ENCODE results near the gene RNF130.

Gene RNF130

DNA sequence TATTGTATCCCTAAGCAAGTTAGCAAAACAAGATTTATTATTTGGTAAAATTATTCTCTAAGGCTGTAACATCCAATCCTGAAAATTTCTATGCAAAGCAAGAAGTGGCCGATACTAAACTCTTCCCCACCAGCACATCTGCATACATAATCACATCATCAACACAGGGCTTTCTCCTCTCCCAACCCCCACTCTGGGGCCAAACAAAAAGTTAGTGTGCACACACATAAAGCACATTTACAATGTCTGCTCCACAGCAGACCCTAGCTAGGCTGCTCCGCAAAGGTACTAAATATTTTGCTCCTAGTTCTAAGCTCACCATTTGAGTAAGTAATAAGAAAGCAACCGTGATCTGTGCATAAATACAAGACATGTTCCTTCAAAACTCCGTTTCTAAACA, 3.6 kb downstream of the RNF130 start:
- no peak overlapping the region for H3K4me3 Mint-ChIP-seq
- peaks cover 1% of the 10 kb centered on the region for H3K36me3 Mint-ChIP-seq (ENCODE audit: low read depth)
- H3K4me1 Mint-ChIP-seq (ENCODE audit: low read depth), result peaks cover 10% of the 10 kb centered on the region
- H3K27ac Mint-ChIP-seq, result no peak overlapping the region
- H3K27me3 Mint-ChIP-seq (ENCODE audit: low read depth), result peaks cover 40% of the 10 kb centered on the region
- H3K9me3 Mint-ChIP-seq, result peaks cover 6% of the 10 kb centered on the region

DNA sequence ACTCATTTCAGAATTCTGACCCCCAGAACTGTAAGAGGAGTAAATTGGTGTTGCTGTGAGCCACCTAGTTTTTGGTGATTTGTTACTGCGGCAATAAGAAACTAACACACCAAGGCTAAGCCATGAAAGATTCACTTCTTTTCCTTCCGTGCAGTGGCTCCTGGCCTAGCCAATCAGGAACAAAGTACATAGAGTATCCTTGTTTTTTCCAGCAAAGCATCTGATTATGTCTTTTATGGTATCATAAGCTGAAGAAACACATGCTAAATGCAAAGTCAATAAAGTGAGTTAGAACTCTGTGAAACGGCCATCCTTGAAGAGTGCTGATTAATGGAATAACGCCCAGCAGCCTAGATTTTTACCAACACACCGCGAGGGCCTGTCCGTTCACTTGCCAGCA, 11.4 kb downstream of the RNF130 start:
- H3K4me3 Mint-ChIP-seq, result no peak overlapping the region
- H3K27ac Mint-ChIP-seq, result no peak overlapping the region
- H3K27me3 Mint-ChIP-seq (ENCODE audit: low read depth), result peaks cover 3% of the 10 kb centered on the region
- no peaks in the 10 kb centered on the region for H3K36me3 Mint-ChIP-seq (ENCODE audit: low read depth)
- H3K9me3 Mint-ChIP-seq, result no peaks in the 10 kb centered on the region
- H3K4me1 Mint-ChIP-seq (ENCODE audit: low read depth), result no peaks in the 10 kb centered on the region

DNA sequence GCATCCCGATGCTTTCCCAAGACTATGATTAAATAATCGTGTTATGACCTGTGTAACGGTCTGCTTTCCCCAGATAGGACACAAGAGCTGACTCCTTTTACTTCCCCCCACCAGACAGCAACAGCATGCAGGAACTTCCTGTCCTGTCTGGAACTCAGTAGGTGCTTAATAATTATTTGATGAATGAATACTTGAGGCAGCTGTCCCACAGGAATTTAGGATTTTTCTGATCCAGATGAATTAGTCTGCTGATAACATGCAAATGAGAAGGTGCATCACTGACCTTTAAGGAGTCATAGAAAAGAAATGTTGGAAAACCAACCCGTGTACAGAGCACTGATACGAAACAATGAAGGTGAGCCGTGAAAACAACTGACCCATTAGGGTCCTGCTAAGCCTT, 12.2 kb downstream of the RNF130 start:
- no peak overlapping the region for H3K4me3 Mint-ChIP-seq
- H3K27me3 Mint-ChIP-seq (ENCODE audit: low read depth), result peaks cover 3% of the 10 kb centered on the region
- no peaks in the 10 kb centered on the region for H3K9me3 Mint-ChIP-seq
- H3K36me3 Mint-ChIP-seq (ENCODE audit: low read depth), result no peaks in the 10 kb centered on the region
- H3K4me1 Mint-ChIP-seq (ENCODE audit: low read depth), result no peaks in the 10 kb centered on the region
- H3K27ac Mint-ChIP-seq, result no peak overlapping the region

DNA sequence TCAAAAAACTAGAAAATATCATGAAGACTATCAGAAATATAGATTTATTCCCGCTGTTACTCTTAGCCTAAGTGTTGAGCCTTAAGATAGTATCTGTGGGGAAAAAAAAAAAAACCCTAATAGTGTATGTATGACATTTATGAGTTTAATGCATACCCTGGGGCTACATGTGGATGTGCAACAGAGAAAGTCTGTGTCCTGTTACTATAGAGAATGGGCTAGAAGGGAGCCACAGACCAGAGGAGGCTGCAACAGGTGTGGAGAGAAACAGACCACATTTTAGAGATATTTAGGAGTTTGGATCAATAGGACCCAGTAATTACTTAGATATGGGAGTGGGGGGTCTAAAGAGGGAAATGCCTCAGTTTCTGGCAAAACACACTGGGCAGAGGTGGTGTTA, 15.4 kb downstream of the RNF130 start:
- Mint-ChIP-seq H3K27me3 (ENCODE audit: low read depth) (peaks cover 3% of the 10 kb centered on the region), H3K4me1 (ENCODE audit: low read depth) (no peaks in the 10 kb centered on the region), H3K27ac (no peak overlapping the region), H3K36me3 (ENCODE audit: low read depth) (no peaks in the 10 kb centered on the region), H3K9me3 (no peaks in the 10 kb centered on the region), H3K4me3 (no peak overlapping the region)

DNA sequence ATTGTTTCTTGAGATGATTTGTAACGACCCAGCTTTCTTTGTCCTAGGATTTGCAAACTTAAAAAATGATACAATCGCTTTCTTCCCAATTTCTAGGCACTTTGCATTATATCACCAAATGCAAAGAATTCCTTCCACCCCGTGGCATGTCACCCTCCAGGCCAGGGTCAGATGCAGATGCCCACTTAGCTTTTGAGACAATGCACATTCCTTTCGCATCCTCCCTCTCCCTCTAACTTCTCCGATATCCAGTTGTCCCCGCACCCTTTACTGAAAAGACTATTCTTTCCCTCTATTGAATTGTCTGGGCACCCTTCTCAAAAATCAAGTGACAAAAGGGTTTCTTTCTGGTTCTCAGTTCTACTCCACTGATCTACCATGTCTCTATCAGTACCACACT, 17.3 kb downstream of the RNF130 start:
- Mint-ChIP-seq H3K4me3 (no peak overlapping the region), H3K36me3 (ENCODE audit: low read depth) (no peaks in the 10 kb centered on the region), H3K9me3 (no peaks in the 10 kb centered on the region), H3K27ac (no peak overlapping the region), H3K4me1 (ENCODE audit: low read depth) (no peaks in the 10 kb centered on the region), H3K27me3 (ENCODE audit: low read depth) (peaks cover 3% of the 10 kb centered on the region)

DNA sequence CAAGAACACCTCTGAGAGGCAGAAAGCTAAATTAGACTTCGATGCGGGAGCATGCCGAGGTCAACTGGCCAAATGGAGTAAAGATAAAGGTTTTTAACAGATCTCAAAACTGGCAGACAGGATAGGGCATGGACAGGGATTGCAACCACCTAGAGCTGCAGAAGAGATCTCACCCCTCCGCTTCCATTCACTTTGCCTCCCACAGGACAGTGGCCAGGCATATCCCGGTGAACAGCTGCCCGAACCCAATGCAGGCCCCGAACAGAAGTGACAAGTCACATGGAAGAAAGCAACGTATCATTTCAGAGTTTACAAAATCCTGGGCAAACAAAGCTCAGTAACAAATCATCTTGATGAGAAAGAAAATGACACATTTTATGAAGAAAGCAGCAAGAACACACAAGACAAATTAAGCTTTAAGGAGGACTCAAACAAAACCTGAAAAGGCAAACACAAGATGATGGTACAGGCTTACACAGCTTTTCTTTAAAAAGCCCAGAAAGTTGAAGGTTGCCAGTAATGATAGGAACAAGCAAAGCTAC, 18.4 kb downstream of the RNF130 start:
- H3K27me3 Mint-ChIP-seq (ENCODE audit: low read depth), result peaks cover under 1% of the 10 kb centered on the region
- no peaks in the 10 kb centered on the region for H3K4me1 Mint-ChIP-seq (ENCODE audit: low read depth)
- no peaks in the 10 kb centered on the region for H3K36me3 Mint-ChIP-seq (ENCODE audit: low read depth)
- no peak overlapping the region for H3K27ac Mint-ChIP-seq
- no peaks in the 10 kb centered on the region for H3K9me3 Mint-ChIP-seq
- no peak overlapping the region for H3K4me3 Mint-ChIP-seq

DNA sequence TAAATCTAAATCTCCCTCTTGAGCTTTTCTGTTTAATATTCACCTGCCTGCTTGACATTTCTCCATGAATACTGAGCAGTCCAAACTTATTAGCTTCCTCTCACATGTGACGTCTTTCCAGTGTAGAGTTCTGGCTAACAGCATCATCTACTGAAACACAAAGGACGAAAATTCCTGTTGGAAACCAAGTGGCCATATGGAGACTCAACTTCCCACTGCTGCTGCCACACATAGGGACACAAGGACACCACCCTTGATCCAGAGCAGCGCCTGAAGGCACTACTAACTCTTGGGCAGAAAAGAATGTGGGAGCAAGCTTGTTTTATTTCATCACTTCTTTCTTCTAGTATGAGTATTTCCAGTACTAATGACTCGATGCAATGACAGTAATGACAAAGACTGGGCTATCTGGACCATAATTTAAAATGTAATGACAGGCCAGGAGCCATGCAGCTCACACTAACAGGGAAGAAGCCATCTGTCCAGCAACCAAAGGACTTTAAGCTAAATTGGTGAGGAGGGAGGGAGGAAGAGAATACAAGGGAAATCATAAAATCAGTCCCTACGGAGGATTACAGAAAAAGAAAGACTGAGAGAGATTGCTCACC, 19.2 kb downstream of the RNF130 start:
- no peaks in the 10 kb centered on the region for H3K36me3 Mint-ChIP-seq (ENCODE audit: low read depth)
- no peak overlapping the region for H3K27ac Mint-ChIP-seq
- H3K9me3 Mint-ChIP-seq, result no peaks in the 10 kb centered on the region
- no peaks in the 10 kb centered on the region for H3K27me3 Mint-ChIP-seq (ENCODE audit: low read depth)
- H3K4me3 Mint-ChIP-seq, result no peak overlapping the region
- no peaks in the 10 kb centered on the region for H3K4me1 Mint-ChIP-seq (ENCODE audit: low read depth)

DNA sequence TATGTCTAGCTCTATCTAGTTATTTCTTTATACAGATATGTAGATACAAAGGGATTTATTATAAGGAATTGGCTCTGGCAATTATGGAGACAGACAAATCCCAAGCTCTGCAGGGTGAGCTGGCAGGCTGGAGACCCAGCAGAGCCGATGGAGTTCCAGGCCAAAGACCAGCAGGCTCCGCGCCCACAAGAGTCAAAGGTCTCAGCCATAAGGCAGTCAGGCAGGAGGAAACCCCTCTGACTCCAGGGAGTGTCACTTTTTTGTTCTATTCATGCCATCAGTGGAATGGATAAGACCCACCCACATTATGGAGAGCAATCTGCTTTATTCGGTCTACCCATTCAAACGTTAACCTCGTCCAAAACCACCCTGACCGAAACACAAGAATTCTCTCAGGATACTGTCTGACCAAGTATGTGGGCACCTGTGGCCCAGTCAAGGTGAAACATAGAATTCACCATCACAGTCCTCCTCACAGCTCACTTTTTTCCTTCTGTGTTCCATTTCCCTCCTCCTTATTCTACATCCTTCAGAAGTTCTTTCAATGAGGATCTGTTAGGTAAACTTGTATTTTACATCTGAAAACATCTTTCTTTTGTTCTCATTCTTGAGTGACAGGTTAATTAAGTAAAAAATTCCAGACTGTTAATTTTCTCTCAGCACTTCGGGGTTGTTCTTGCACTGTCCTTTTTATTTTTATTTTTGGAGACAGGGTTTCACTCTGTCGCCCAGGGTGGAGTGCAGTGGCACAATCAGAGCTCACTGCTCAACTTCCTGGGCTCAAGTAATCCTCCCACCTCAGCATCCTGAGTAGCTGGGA, 21.2 kb downstream of the RNF130 start:
- Mint-ChIP-seq H3K36me3 (ENCODE audit: low read depth) (no peaks in the 10 kb centered on the region), H3K9me3 (no peaks in the 10 kb centered on the region), H3K4me3 (no peak overlapping the region), H3K27ac (no peak overlapping the region), H3K27me3 (ENCODE audit: low read depth) (no peaks in the 10 kb centered on the region), H3K4me1 (ENCODE audit: low read depth) (no peaks in the 10 kb centered on the region)

DNA sequence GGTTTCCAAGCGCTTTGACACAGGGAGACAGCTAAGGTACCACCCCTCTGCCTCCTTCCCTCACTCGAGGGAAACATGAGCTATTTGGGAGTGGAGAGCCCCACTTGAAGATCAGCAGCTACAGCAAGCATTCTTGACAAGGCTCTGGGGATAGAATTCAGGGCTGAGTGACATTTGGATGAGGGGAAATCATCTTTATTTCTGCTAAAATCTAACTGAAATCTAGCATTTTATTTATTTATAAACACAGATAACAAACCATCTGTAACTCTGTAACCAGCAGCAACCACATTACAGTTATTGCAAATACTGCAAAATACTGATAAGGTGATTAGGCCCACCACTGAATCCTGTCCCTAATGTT, 22.4 kb downstream of the RNF130 start:
- Mint-ChIP-seq H3K9me3 (no peaks in the 10 kb centered on the region), H3K4me3 (no peak overlapping the region), H3K4me1 (ENCODE audit: low read depth) (no peaks in the 10 kb centered on the region), H3K36me3 (ENCODE audit: low read depth) (no peaks in the 10 kb centered on the region), H3K27me3 (ENCODE audit: low read depth) (no peaks in the 10 kb centered on the region), H3K27ac (no peak overlapping the region)

DNA sequence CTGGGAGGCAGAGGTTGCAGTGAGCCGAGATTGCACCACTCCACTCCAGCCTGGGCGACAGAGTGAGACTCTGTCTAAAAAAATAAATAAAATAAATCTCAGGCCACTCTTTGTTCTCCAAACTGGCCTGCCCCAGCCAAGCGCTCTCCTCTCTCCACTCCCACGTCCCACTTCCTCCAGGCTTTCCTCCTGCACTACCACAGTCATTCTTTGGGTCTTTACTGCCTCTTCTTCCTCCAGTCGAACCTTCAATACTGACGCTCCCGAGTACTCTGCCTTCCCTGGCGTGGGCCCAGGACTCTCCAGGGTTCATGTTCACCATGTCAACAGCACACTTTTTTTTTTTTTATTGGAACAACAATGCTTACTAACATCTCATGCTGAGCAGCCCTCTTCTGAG, 23.9 kb downstream of the RNF130 start:
- Mint-ChIP-seq H3K4me1 (ENCODE audit: low read depth) (no peaks in the 10 kb centered on the region), H3K4me3 (no peak overlapping the region)

DNA sequence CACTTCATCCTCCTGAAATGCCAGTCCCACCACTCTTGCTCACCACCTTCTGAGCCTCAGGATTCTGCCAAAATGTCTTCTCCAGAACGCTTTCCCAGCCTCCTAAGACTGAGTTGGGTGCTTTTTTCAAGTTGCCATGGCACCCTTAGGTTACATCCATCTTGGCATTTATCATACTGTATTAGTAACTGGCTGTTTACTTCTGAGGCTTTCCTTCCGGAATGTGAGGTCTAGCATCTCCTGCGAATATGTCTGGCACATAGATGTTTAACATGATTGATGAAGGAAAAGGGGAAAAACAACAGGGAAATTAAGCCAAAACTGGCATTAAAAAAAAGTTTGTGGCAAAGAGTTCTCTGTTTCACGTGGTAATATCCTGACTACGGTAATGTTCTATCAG, 24.9 kb downstream of the RNF130 start:
- Mint-ChIP-seq H3K4me1 (ENCODE audit: low read depth) (no peaks in the 10 kb centered on the region), H3K27me3 (ENCODE audit: low read depth) (no peaks in the 10 kb centered on the region), H3K4me3 (no peak overlapping the region), H3K36me3 (ENCODE audit: low read depth) (no peaks in the 10 kb centered on the region), H3K27ac (no peak overlapping the region), H3K9me3 (no peaks in the 10 kb centered on the region)

More for the DNA sequence above, 23.9 kb downstream of the RNF130 start:
- H3K27me3 Mint-ChIP-seq (ENCODE audit: low read depth), result no peaks in the 10 kb centered on the region
- H3K27ac Mint-ChIP-seq, result no peak overlapping the region
- no peaks in the 10 kb centered on the region for H3K9me3 Mint-ChIP-seq
- H3K36me3 Mint-ChIP-seq (ENCODE audit: low read depth), result no peaks in the 10 kb centered on the region

DNA sequence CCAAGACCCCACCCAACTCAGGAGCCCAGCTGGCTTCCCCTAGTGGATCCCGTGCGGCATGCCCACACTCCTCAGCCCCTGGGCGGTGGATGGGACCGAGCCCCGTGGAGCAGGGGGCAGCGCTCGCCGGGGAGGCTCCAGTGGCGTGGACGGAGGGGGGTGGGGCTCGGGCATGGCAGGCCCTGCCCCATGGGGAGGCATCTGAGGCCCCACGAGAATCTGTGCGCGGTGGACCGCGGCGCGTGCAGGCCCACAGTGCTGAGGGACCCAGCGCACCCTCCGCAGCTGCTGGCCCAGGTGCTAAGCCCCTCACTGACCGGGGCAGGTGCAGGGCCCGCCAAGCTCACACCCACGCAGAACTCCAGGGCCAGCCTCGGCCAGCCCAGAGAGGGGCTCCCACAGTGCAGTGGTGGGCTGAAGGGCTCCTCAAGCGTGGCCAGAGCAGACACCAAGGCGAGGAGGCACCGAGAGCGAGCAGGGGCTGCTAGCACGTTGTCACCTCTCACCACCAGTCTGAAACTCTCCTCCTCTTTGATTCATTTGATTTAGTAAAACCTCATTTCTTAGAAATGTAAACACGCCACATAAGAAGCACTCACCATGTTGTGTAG, 25.6 kb downstream of the RNF130 start:
- H3K36me3 Mint-ChIP-seq (ENCODE audit: low read depth), result no peaks in the 10 kb centered on the region
- no peak overlapping the region for H3K4me3 Mint-ChIP-seq
- no peaks in the 10 kb centered on the region for H3K4me1 Mint-ChIP-seq (ENCODE audit: low read depth)
- no peaks in the 10 kb centered on the region for H3K9me3 Mint-ChIP-seq
- H3K27ac Mint-ChIP-seq, result no peak overlapping the region
- no peaks in the 10 kb centered on the region for H3K27me3 Mint-ChIP-seq (ENCODE audit: low read depth)

DNA sequence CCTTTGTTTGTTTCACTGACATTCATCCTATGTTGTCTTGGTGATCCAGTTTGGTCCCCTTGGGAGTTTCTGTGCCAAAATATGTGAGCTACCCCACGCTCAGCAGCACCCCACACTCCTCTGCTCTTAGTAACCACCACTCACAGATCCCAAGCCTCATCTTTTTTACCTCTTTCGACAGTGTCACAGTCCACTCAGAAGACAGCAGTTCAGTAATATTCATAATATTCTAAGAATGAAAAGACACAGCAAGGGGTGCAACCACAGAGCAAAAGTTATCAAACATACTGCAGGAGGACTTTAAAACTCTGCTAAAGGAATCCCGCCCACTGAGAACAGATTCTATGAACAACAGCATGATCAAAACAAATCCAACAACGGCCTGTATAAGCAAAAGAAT, 28.2 kb downstream of the RNF130 start:
- Mint-ChIP-seq H3K27me3 (ENCODE audit: low read depth) (no peaks in the 10 kb centered on the region), H3K4me1 (ENCODE audit: low read depth) (no peaks in the 10 kb centered on the region), H3K4me3 (no peak overlapping the region), H3K9me3 (no peaks in the 10 kb centered on the region), H3K27ac (no peak overlapping the region), H3K36me3 (ENCODE audit: low read depth) (no peaks in the 10 kb centered on the region)

DNA sequence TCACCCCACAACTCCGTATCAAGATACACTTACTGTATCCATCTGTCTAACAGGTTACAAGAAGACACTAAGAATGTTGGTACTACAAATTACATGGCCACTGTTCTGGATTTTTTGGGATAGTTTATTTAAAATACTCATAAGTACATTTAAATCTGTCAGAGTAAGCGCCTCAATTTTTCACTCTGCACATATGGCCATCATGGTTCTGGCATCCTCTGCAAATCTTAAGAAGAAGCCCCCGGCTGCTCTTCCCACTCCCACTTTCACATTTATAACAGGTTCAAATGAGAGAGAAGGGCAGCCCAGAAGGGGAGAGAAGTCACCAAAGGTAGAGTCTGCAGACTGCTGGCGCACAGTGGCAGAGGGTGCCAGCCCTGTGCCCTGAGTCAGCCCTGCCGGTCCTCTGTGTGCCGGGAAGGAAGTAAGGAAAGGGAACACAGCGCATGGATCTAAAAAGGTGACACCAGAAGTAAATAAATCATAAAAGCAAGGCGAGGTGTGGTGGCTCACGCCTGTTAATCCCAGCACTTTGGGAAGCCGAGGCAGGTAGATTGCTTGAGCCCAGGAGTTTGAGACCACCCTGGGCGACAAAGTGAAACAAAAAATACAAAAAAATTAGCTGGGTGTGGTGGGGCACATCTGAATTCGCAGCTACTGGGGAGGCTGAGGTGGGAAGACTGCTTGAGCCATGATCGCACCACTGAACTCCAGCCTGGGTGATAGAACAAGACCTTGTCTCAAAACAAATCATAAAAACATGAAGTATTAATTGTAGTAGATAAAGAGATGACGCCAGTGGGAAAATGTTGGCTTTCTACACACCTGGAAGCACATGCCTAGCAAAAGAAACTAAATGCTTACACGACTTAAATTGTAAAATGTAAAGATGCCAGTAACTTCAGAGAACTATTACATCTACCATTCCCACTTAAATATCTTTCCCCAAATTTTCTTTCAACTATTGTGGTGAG, 30.0 kb downstream of the RNF130 start:
- Mint-ChIP-seq H3K27me3 (ENCODE audit: low read depth) (no peaks in the 10 kb centered on the region), H3K9me3 (peaks cover 4% of the 10 kb centered on the region), H3K4me3 (no peak overlapping the region), H3K36me3 (ENCODE audit: low read depth) (no peaks in the 10 kb centered on the region), H3K27ac (no peak overlapping the region), H3K4me1 (ENCODE audit: low read depth) (no peaks in the 10 kb centered on the region)

Measured in T-helper 1 cell treated with Interleukin-12 subunit alpha and Interleukin-12 subunit beta and Interleukin-4 antibody, amounts not matched to agents 30 μg/mL and 1 μg/mL, for 36 hours (primary cell).